ENCODE data around the gene NCKAP5L. TPM values are rescaled to one million over a fixed set of nuclear protein-coding genes. Genes with fewer than 3 reads are reported as not detected.
"Not testable (repeated sequence)": the region's sequence is repeated elsewhere in the genome, so short reads cannot be mapped to it uniquely, and the experiment has no call there.

The NCKAP5L gene
- total RNA-seq, 3 donors from 2014 or later (not counting 1 experiment from before 2014, with no cell fraction given): 16.7 to 19.3 (median 16.8) TPM

DNA sequence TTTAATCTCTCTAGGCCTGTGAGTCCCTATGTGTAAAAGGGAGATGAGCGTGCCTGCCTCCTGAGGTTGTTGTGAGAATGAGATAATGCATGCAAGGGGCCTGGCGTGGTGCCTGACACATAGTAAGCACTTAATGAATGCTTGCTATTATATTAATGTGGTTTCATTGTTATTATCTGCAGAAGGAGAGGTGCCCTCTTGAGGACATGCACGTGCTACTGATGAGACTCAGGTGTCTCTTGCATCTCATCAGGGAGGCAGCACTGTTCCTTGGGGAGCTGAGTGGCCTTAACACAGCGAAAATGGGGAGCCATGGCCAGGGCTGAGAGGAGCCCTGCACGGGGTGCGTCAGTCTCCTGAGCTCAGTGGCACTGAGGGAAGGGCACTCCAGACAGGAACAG lies 44.6 kb upstream of the NCKAP5L start:
- no peak for TF ChIP-seq CTCF (IDR thresholded peaks at IDR 0.05)
- Mint-ChIP-seq H3K4me1 (peaks cover 0 to 4% of the 10 kb centered on the region in 2 donors), H3K27me3 (ENCODE audit: low read depth in 2 of 2) (peaks cover 0 to 4% of the 10 kb centered on the region in 2 donors), H3K36me3 (no peaks in the 10 kb centered on the region), H3K4me3 (no peak overlapping the region), H3K9me3 (peaks cover 1% of the 10 kb centered on the region in 2 donors), H3K27ac (no peak overlapping the region)
- Histone ChIP-seq H3K9me3 (ENCODE audit: control insufficient read depth, insufficient read depth, low read length) (no peaks in the 10 kb centered on the region), H3K4me3 (ENCODE audit: low read length) (no peak overlapping the region), H3K27me3 (ENCODE audit: control insufficient read depth, insufficient read depth, low read length) (no peaks in the 10 kb centered on the region), H3K27ac (ENCODE audit: low read length) (no peak overlapping the region), H3K36me3 (ENCODE audit: control insufficient read depth, insufficient read depth, low read length) (no peaks in the 10 kb centered on the region), H3K4me1 (ENCODE audit: control insufficient read depth, insufficient read depth, low read length) (no peaks in the 10 kb centered on the region)
- WGBS (ENCODE audit: insufficient coverage): 90% methylated on average over 6 of the region's 6 CpGs
- intact Hi-C loops (cut with micrococcal nuclease): no loop called here
- DNase-seq (no peak), ATAC-seq (no peak)

DNA sequence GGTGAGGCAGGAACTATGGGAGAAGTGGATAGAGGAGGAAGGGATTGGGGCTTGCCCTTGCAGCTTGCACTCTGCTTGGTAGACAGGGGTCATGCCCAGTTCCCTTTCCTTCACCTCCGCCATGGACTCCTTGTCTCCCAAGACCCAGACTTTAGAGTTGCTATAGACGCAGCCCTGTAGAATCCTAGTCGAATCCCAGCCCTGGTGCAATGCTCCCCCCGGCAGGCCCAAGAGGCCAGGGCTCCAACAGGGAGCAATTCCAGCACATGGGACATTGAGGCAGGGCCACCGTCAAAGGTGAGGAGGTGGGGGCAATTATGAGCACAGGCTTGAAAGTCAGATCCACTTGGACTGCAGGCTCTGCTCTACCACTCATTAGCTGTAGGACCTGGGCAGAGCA lies 44.2 kb upstream of the NCKAP5L start:
- no peaks in the 10 kb centered on the region for H3K4me1 ChIP-seq (ENCODE audit: control insufficient read depth, insufficient read depth, low read length)
- no peaks in the 10 kb centered on the region for H3K9me3 Mint-ChIP-seq
- DNase-seq (no peak), ATAC-seq (no peak)
- no peak overlapping the region for H3K27ac ChIP-seq (ENCODE audit: low read length)
- H3K9me3 ChIP-seq (ENCODE audit: control insufficient read depth, insufficient read depth, low read length): no peaks in the 10 kb centered on the region
- H3K4me3 ChIP-seq (ENCODE audit: low read length): no peak overlapping the region
- H3K27ac Mint-ChIP-seq: no peak overlapping the region
- H3K36me3 ChIP-seq (ENCODE audit: control insufficient read depth, insufficient read depth, low read length): no peaks in the 10 kb centered on the region
- H3K27me3 ChIP-seq (ENCODE audit: control insufficient read depth, insufficient read depth, low read length): no peaks in the 10 kb centered on the region
- no peak overlapping the region for H3K4me3 Mint-ChIP-seq
- peaks cover 0 to 4% of the 10 kb centered on the region in 2 donors for H3K27me3 Mint-ChIP-seq (ENCODE audit: low read depth in 2 of 2)
- 88% methylated on average over 5 of the region's 5 CpGs for WGBS (ENCODE audit: insufficient coverage)
- peaks cover 0 to 5% of the 10 kb centered on the region in 2 donors for H3K4me1 Mint-ChIP-seq
- intact Hi-C loops (cut with micrococcal nuclease): no loop called here
- TF ChIP-seq CTCF (IDR thresholded peaks at IDR 0.05): no peak
- H3K36me3 Mint-ChIP-seq: no peaks in the 10 kb centered on the region

DNA sequence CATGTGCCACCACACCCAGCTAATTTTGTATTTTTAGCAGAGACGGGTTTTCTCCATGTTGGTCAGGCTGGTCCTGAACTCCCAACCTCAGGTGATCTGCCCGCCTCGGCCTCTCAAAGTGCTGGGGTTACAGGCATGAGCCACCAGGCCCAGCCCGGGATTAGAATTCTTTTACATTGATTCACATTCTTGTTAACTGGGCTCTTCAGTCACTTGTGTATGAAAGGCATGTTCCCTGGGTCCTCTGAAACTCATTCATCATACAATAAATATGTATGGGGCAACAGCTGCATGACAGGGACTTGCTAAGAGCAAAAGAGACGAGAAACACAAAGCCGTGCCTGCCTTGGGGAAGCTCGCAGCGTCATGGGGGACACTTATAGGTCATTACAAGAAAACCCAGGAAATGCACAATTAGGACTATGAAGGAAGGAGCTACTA lies 43.6 kb upstream of the NCKAP5L start:
- ATAC-seq; H3K27me3 Mint-ChIP-seq (ENCODE audit: low read depth in 2 of 2); H3K27ac ChIP-seq (ENCODE audit: low read length); H3K9me3 Mint-ChIP-seq; H3K4me1 ChIP-seq (ENCODE audit: control insufficient read depth, insufficient read depth, low read length); H3K27ac Mint-ChIP-seq; H3K36me3 ChIP-seq (ENCODE audit: control insufficient read depth, insufficient read depth, low read length); H3K4me3 ChIP-seq (ENCODE audit: low read length); H3K9me3 ChIP-seq (ENCODE audit: control insufficient read depth, insufficient read depth, low read length); DNase-seq; intact Hi-C loops (cut with micrococcal nuclease); H3K36me3 Mint-ChIP-seq; H3K4me3 Mint-ChIP-seq; H3K27me3 ChIP-seq (ENCODE audit: control insufficient read depth, insufficient read depth, low read length); H3K4me1 Mint-ChIP-seq: not testable (repeated sequence)
- WGBS (ENCODE audit: insufficient coverage): 95% methylated on average over 8 of the region's 8 CpGs

DNA sequence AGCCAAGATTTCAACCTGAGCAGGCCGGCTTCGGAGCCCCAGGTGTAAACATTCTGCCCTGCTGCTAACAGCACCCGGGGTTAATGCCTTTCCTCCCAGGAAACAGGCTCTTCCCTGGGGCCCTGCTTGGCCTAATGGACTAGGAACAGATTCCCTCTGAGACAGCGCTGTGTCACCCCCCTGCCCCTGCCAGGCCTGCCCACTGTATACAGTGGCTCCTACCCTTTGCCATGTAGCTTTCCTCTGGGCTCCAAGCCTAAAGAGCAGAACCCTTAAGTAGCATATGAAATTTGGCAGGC lies 43.0 kb upstream of the NCKAP5L start:
- DNase-seq: no peak
- Mint-ChIP-seq H3K4me1 (peaks cover 0 to 5% of the 10 kb centered on the region in 2 donors), H3K4me3 (no peak overlapping the region), H3K27me3 (ENCODE audit: low read depth in 2 of 2) (peaks cover 0 to 4% of the 10 kb centered on the region in 2 donors), H3K9me3 (no peaks in the 10 kb centered on the region), H3K36me3 (no peaks in the 10 kb centered on the region), H3K27ac (no peak overlapping the region)
- no peaks in the 10 kb centered on the region for H3K4me1 ChIP-seq (ENCODE audit: control insufficient read depth, insufficient read depth, low read length)
- ATAC-seq: no peak
- TF ChIP-seq CTCF (IDR thresholded peaks at IDR 0.05): no peak
- H3K27ac ChIP-seq (ENCODE audit: low read length): no peak overlapping the region
- no peaks in the 10 kb centered on the region for H3K36me3 ChIP-seq (ENCODE audit: control insufficient read depth, insufficient read depth, low read length)
- H3K27me3 ChIP-seq (ENCODE audit: control insufficient read depth, insufficient read depth, low read length): no peaks in the 10 kb centered on the region
- H3K9me3 ChIP-seq (ENCODE audit: control insufficient read depth, insufficient read depth, low read length): no peaks in the 10 kb centered on the region
- no peak overlapping the region for H3K4me3 ChIP-seq (ENCODE audit: low read length)
- intact Hi-C loops (cut with micrococcal nuclease): no loop called here
- WGBS (ENCODE audit: insufficient coverage): 93% methylated on average over 4 of the region's 4 CpGs
